GM19468 (cell line): Measurements from ENCODE around the gene VSIR.

Experiments
- ATAC-seq: cut with Tn5 transposase; IDR thresholded peaks from one replicate; pipeline ENCODE4 v1.9.1; 2021; ENCODE audit warnings: mild to moderate bottlenecking, moderate library complexity, moderate number of reproducible peaks; ENCODE audit not compliant: unreplicated experiment; ENCODE audit errors: extremely low read depth

VSIR gene

GRCh38 chr10:71751515-71752224, 21.6 kb downstream of the VSIR start:
- ATAC-seq: no peak

DNA sequence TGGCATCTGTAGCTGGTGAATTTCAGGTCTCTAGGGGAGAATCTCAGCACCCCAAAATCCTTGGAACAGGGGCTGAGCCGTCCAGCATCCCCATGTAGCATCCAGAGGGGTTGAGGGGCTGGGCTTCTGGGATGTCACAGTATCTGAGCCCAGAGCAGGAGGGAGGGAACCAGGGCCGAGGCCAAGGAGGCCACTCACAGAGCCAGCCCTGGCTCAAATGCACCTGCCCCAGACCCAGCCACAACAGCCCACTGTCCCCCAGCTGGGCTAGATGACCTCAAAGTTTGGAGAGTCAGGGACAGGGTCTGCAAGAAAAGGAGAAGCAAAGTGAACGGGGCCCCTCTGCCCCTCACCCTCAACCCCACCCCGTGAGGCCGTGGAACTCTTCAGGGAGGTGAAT, 22.3 kb downstream of the VSIR start:
- no peak for ATAC-seq

- no peak for ATAC-seq
Observed at GRCh38 chr10:71750124-71750841, 23.0 kb downstream of the VSIR start.

DNA sequence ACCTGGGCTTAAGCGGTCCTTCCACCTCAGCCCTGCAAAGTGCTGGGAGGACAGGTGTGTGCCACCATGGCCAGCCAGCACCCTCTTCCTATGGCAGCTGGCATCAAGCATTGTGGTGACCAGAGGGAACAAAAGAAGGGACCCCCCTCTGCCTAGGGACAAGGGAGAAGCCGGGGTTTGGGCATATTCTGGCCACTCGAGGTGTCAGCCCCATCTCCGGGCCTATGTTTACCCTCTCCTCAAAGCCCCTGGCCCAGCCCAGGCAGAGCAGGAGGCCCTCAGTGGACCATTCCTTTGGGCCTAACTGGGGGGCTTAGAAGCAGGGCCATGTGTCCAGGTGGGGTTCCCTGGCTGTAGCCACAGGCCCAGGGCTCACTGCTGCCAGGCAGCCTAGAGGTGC, 23.9 kb downstream of the VSIR start:
- ATAC-seq: no peak

DNA sequence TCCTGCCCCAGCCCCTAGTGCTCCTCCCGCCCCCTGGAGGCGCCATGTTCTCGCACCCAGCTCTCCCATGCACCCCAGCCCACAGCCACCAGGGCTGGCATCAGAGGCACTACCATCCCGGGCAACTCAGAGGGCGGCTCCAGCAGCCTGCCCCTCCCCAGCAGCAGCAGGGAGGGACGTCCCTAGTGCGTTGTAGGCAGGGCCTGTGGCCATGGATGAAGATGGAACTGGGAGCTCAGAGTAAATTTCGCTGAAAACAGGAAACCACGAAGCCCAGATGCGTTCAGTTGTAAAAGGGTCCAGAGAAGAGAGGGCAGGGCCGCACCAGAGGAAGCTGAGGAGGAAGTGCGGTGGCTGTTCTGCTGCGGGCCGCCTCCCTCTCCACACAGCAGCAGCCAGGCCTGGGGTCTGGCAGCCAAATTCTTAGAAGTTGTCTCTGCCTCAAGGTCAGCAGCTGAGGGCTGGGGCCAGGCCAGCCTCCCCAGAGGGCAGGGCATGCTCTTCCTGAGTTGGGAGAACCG, 24.6 kb downstream of the VSIR start:
- ATAC-seq: peak; percentile 25

DNA sequence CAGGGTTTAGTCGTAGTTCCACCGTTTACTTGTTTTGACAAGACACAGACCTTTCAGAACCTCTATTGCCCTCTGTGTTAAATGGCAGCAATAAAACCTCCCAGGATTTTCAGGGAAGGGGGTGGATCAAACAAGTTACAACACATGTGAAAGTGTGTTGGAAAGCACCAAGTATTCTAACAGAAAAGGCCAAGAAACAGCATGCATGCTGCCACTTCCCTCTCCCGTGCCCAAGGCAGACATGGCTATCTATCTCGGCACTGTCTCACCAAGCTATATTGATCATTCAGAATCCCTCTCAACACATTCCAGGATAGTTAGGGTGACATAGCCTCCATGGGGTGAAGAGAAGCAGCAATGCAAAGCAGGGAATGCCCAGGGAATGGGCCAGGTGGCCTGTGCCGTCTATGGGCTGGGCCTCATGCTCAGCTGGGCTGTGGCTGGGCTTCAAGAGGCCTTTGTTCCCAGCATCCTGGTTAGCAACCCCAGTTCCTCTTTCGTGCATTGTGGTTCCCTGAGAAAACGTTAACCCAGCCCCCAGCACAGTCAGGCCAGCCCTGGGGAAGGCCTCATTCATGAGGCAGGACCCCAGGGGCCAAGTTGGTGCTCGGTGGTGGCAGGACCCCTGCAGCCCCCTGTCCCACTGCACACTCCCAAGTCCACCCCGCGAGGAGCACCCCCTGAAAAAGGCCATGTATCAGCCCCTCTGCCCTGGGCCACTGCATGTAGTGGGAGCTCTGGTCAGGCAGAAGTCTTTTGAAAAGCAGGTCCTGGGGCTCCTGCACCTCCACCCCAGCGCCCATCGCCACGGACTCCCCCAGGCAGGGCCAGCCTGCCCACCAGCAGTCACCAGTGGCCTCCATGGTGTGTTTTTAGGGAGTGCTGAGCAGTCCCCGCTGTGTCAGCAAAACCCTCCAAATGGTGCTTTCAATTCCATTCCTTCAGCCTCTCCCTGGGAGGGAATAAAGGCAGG, 25.5 kb downstream of the VSIR start:
- no peak for ATAC-seq

DNA sequence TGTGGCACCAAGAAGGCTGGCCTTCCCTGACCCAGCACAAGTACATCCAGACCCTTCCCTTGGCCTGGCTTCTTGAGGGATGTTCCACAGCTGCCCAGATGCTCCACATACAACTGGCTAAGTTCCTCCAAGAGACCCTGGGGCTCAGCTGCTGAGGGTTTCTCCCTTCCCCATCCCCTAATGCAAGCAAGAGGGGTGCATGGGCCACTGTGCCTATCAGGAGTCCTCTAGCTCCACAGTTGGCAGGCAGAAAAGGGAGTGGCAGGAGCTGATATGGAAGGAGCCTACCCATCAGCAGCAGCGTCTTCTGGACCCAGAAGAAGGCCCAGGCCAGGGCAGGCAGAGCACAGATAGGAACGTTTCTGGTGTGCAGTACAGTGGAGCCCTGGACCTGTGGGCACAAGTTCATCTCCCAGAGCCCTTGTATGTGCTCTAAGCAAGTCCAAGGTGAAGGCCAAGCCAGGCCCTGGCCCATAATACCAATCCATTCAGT, 26.2 kb downstream of the VSIR start:
- no peak for ATAC-seq

GRCh38 chr10:71746344-71747037, 26.8 kb downstream of the VSIR start:
- ATAC-seq: no peak

GRCh38 chr10:71745664-71746250, 27.6 kb downstream of the VSIR start:
- ATAC-seq: no peak

- ATAC-seq: no peak
Observed at GRCh38 chr10:71744897-71745663, 28.2 kb downstream of the VSIR start.

DNA sequence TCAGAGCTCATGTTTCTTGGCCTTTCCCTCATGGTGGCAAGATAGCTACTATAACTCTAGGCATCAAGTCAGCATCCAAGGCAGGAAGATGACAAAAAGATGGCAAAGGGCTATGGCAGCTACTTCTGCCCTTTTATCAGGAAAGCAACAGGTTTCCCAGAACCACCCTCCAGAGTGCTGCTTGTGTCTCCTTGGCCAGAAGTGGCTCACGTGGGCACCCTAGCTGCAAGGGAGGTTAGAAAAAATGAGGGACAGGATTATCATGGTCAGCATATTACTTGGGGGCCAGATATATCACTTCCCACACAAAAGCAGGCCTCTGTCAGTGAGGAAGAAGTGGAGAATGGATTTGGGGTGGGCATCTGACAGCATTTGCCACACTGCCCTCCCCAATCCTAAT, 29.5 kb downstream of the VSIR start:
- ATAC-seq: no peak

DNA sequence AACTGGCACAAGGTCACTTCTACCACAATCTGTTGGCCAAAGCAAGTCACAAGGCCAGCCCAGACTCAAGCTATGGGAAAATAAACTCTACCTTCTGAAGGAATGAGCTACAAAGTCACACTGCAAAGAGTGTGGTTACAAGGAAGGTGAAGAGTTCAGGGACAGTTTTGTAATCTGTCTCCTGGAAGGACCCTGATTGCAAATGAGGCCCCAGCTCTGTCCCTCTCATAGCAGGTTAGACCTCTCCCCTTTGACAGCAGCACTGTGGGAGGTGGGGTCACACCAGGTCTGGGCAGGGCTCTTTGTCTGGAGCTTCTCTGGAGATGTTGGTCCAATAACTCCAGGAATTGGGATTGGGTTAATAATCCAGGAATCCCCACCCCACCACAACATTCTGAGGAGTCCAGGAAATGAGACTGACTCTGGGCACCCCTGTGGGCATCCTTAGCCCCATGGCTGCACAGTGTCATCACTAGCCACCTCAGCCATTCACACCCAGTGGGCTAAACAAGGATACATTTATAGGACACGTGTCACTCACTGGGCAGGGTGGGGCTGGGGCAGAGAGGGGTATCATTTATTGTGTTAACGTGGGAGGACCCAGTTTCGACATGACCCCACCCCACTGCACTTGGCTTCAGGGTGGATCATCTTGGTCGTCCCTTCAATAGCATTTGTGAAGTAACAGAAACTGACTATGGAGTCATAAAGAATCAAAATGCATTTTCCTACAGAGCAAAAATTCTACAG, 30.1 kb downstream of the VSIR start:
- no peak for ATAC-seq

- no peak for ATAC-seq
Observed at GRCh38 chr10:71742301-71743088, 30.8 kb downstream of the VSIR start.

DNA sequence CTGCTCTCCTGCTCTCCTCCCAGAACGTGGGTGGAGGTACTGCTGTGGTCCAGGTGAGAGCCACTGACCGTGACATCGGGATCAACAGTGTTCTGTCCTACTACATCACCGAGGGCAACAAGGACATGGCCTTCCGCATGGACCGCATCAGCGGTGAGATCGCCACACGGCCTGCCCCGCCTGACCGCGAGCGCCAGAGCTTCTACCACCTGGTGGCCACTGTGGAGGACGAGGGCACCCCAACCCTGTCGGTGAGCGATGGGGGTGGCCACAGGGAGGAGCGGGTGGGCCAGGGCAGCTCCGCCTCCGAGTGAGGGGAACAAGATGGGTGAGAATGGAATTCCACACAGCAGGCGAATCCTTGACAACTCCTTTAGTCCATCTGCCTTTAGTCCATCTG, 31.6 kb downstream of the VSIR start:
- ATAC-seq: no peak

DNA sequence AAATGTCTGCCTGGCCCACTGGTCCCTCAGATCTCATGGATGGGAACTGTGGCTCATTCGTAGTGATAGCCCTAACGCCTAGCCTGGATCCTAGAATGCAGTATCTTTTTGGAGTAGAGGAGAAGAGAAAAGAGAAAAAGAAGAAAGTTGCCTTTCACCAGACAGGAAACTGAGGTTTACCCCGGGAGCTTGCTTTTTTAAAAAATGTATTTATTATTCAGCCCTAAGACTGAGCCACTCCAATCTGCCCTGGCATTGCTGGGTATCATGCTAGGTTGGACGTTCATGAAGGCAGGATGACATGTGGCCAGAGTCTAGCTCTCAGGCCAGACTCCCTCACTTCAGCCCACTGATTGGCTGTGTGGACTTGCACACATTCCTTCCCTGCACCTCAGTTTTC, 32.3 kb downstream of the VSIR start:
- ATAC-seq: no peak

DNA sequence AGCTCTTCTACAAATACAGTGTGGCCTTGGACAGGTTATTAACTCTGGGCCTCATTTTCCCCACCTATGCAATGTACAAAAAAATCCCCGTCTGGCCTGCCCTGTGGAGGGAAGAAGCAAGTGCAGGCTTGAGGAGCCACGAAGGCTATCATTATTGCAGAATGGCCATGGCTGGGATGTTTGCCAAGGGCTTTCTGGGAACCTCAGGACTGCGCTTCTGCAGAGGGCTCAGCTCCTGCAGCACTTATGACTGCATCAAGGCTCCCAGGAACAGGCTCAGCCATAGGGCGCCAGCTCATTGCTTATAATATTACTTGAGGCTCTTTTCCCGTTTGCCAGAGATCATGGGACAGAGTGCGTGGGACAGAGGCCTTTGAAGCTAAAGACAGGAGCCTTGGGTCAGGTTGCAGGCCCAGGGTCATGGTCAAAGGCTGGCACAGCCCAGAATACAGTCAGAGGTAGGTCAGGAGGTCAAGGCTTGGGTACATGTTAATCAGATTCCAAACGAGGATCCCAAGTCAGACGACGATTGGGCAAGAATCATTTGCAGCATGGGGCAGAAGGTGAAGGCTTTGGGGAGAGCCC, 33.2 kb downstream of the VSIR start:
- ATAC-seq: no peak

- no peak for ATAC-seq
Observed at GRCh38 chr10:71739358-71739900, 33.9 kb downstream of the VSIR start.
